GM12874 (cell line): ENCODE measurements around the gene CAPN8.

Experiments
- CTCF ChIP-seq: IDR thresholded peaks from 2 replicates; pipeline ENCODE4 v1.5.1; 2011; ENCODE audit warnings: low read depth, mild to moderate bottlenecking, control low read depth, low read length, moderate library complexity; ENCODE audit not compliant: insufficient read depth

Gene CAPN8

GRCh38 chr1:223521150-223521549 is 144.4 kb downstream of the CAPN8 start:
- TF ChIP-seq CTCF, result no peak

- TF ChIP-seq CTCF, result no peak
These were observed 145.3 kb downstream of the CAPN8 start for GRCh38 chr1:223520200-223520599.

- no peak for TF ChIP-seq CTCF
These were observed 146.4 kb downstream of the CAPN8 start for GRCh38 chr1:223519116-223519515.

- TF ChIP-seq CTCF, result no peak
These were observed 149.6 kb downstream of the CAPN8 start for GRCh38 chr1:223515926-223516325.

GRCh38 chr1:223515421-223515820 is 150.1 kb downstream of the CAPN8 start:
- no peak for TF ChIP-seq CTCF

- TF ChIP-seq CTCF, result no peak
These were observed 150.9 kb downstream of the CAPN8 start for GRCh38 chr1:223514644-223515043.

GRCh38 chr1:223513309-223513708 is 152.2 kb downstream of the CAPN8 start:
- no peak for TF ChIP-seq CTCF

GRCh38 chr1:223512057-223512456 is 153.4 kb downstream of the CAPN8 start:
- TF ChIP-seq CTCF, result no peak
